Measurements from ENCODE around the gene HPCAL4. TPM values are rescaled to one million over a fixed set of nuclear protein-coding genes. Genes with fewer than 3 reads are reported as not detected.

HPCAL4 gene
- total RNA-seq, 1 experiment from 2014 or later: 0.50 TPM

- TF ChIP-seq ZBTB43 (CRISPR knock-in tag; IDR thresholded peaks at IDR 0.05) (no peak), ZNF416 (CRISPR knock-in tag; IDR thresholded peaks at IDR 0.05) (no peak), E2F5 (CRISPR knock-in tag; IDR thresholded peaks at IDR 0.05) (no peak), SOX15 (CRISPR knock-in tag; IDR thresholded peaks at IDR 0.05) (no peak), OVOL2 (CRISPR knock-in tag; IDR thresholded peaks at IDR 0.05; ENCODE audit: borderline replicate concordance) (no peak), ZBTB21 (CRISPR knock-in tag; IDR thresholded peaks at IDR 0.05; ENCODE audit: borderline replicate concordance) (no peak), ZNF317 (CRISPR knock-in tag; IDR thresholded peaks at IDR 0.05; ENCODE audit: borderline replicate concordance, low read depth) (no peak)
Measured at GRCh38 chr1:39689635-39690034, 1.6 kb downstream of the HPCAL4 start (continued).

GRCh38 chr1:39689214-39689613 lies 2.0 kb downstream of the HPCAL4 start:
- CTCF ChIA-PET: interaction anchor here (0.9 to 6.6 kb wide), 4 partner anchors 13 to 110 kb away, joined by 3 to 58 read pairs (median 6); partner anchors contain the start of gene NT5C1A
- peaks cover 100% of the 10 kb centered on the region for H3K27me3 Mint-ChIP-seq (ENCODE audit: low read depth)
- no peaks in the 10 kb centered on the region for H3K9me3 Mint-ChIP-seq
- DNase-seq (ENCODE audit: low spot score): no peak
- H3K4me3 Mint-ChIP-seq: no peak overlapping the region
- TF ChIP-seq CREB1 (CRISPR knock-in tag; IDR thresholded peaks at IDR 0.05) (no peak), ZNF425 (CRISPR knock-in tag; conservative IDR thresholded peaks at IDR 0.05) (no peak), CTCF (IDR thresholded peaks at IDR 0.05) (no peak), TCF7 (CRISPR knock-in tag; IDR thresholded peaks at IDR 0.05; ENCODE audit: low read depth) (no peak), ZNF416 (CRISPR knock-in tag; IDR thresholded peaks at IDR 0.05) (no peak), SP1 (CRISPR knock-in tag; conservative IDR thresholded peaks at IDR 0.05) (no peak), NFE2L1 (CRISPR knock-in tag; IDR thresholded peaks at IDR 0.05) (no peak), ESRRA (CRISPR knock-in tag; IDR thresholded peaks at IDR 0.05; ENCODE audit: borderline replicate concordance) (no peak), FOXK1 (CRISPR knock-in tag; IDR thresholded peaks at IDR 0.05) (no peak), SMAD4 (CRISPR knock-in tag; IDR thresholded peaks at IDR 0.05) (no peak), ZNF281 (CRISPR knock-in tag; IDR thresholded peaks at IDR 0.05) (no peak), FOXJ3 (CRISPR knock-in tag; IDR thresholded peaks at IDR 0.05; ENCODE audit: borderline replicate concordance) (no peak), IRF2 (CRISPR knock-in tag; IDR thresholded peaks at IDR 0.05; ENCODE audit: borderline replicate concordance, low read depth) (no peak), ATF6 (CRISPR knock-in tag; IDR thresholded peaks at IDR 0.05) (no peak)
- no peak overlapping the region for H3K27ac Mint-ChIP-seq
- peaks cover 4% of the 10 kb centered on the region for H3K4me1 Mint-ChIP-seq
- H3K36me3 Mint-ChIP-seq: no peaks in the 10 kb centered on the region
- POLR2A ChIA-PET: no interaction called here
- ATAC-seq: no peak
